Osteocyte (in vitro differentiated cells): ENCODE data around the gene LTF. TPM values are rescaled to one million over a fixed set of nuclear protein-coding genes. Genes with fewer than 3 reads are reported as not detected.

Experiments used
- DNase-seq: peaks from one replicate; pipeline ENCODE4 v3.0.0; 2021; ENCODE audit warnings: mixed read lengths; ENCODE audit not compliant: unreplicated experiment; ENCODE audit errors: extremely low spot score
- H3K27ac Mint-ChIP-seq: one replicate; pipeline ENCODE4 v1.8.0; 2021; ENCODE audit warnings: mild to moderate bottlenecking, mixed read lengths; ENCODE audit not compliant: unreplicated experiment
- H3K27me3 Mint-ChIP-seq: one replicate; pipeline ENCODE4 v1.8.0; 2021; ENCODE audit warnings: mixed read lengths; ENCODE audit not compliant: unreplicated experiment
- H3K36me3 Mint-ChIP-seq: one replicate; pipeline ENCODE4 v1.8.0; 2021; ENCODE audit warnings: mixed read lengths; ENCODE audit not compliant: unreplicated experiment
- H3K4me1 Mint-ChIP-seq: one replicate; pipeline ENCODE4 v1.8.0; 2021; ENCODE audit warnings: mixed read lengths; ENCODE audit not compliant: unreplicated experiment
- H3K4me3 Mint-ChIP-seq: one replicate; pipeline ENCODE4 v1.8.0; 2021; ENCODE audit warnings: mild to moderate bottlenecking, moderate library complexity, mixed read lengths; ENCODE audit not compliant: unreplicated experiment
- H3K9me3 Mint-ChIP-seq: one replicate; pipeline ENCODE4 v1.8.0; 2021; ENCODE audit warnings: mixed read lengths; ENCODE audit not compliant: unreplicated experiment
- CTCF ChIP-seq: fragments of 200-600 bp; sonication (generic); IDR thresholded peaks from 2 replicates; pipeline ENCODE4 v1.5.0; 2021; ENCODE audit warnings: antibody characterized with exemption, mild to moderate bottlenecking, moderate library complexity
- total RNA-seq: library from RNA; stranded (reverse); gene quantifications from 2 replicates; pipeline ENCODE4 v1.2.1, GENCODE V29; 2021

LTF gene
- total RNA-seq, 1 donor from 2014 or later = not detected

DNA sequence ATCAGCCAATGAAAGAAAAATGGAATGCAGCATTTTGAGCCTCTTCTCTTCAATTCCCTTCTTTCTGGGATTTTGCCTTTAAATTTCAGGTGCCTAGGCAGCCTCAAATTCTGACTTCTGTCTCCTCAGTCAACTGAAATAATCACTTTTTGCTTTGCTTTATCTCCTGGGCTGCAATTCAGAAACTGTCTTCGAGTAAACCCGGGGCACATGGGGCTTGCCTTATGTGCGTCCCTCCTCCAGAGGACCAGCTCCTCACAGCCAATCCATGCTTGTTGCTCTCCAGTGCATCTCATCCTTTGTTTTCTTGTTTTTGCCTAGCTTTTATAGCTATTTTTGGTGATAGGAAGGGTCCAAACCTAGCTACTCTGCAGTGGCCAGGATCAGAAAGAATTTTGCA is 41.8 kb upstream of the LTF start:
- peak; percentile 23 for DNase-seq
- Mint-ChIP-seq H3K27ac (no peak overlapping the region), H3K4me1 (peaks cover 4% of the 10 kb centered on the region), H3K36me3 (no peaks in the 10 kb centered on the region), H3K4me3 (no peak overlapping the region), H3K9me3 (no peaks in the 10 kb centered on the region), H3K27me3 (no peaks in the 10 kb centered on the region)
- no peak for TF ChIP-seq CTCF

GRCh38 chr3:46505953-46506352 is 41.2 kb upstream of the LTF start:
- TF ChIP-seq CTCF = no peak
- H3K9me3 Mint-ChIP-seq = no peaks in the 10 kb centered on the region
- DNase-seq = peak; percentile 71
- H3K27me3 Mint-ChIP-seq = no peaks in the 10 kb centered on the region
- no peaks in the 10 kb centered on the region for H3K36me3 Mint-ChIP-seq
- H3K27ac Mint-ChIP-seq = no peak overlapping the region
- H3K4me1 Mint-ChIP-seq = peaks cover 4% of the 10 kb centered on the region
- H3K4me3 Mint-ChIP-seq = no peak overlapping the region

DNA sequence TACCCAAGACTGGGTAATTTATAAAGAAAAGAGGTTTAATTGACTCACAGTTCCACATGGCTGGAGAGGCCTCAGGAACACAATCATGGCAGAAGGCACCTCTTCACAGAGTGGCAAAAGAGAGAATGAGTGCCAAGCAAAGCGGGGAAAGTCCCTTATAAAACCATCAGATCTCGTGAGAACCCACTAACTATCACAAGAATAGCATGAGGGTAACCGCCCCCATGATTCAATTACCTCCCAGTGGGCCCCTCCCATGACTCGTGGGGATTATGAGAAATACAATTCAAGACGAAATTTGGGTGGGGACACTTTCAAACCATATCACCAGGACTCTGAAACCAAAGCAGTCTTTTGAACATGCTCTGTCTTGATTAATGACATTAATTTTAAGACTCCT is 40.1 kb upstream of the LTF start:
- peak; percentile 32 for DNase-seq
- Mint-ChIP-seq H3K36me3 (no peaks in the 10 kb centered on the region), H3K9me3 (no peaks in the 10 kb centered on the region), H3K27me3 (no peaks in the 10 kb centered on the region), H3K4me3 (no peak overlapping the region), H3K4me1 (peaks cover 4% of the 10 kb centered on the region), H3K27ac (no peak overlapping the region)
- no peak for TF ChIP-seq CTCF

DNA sequence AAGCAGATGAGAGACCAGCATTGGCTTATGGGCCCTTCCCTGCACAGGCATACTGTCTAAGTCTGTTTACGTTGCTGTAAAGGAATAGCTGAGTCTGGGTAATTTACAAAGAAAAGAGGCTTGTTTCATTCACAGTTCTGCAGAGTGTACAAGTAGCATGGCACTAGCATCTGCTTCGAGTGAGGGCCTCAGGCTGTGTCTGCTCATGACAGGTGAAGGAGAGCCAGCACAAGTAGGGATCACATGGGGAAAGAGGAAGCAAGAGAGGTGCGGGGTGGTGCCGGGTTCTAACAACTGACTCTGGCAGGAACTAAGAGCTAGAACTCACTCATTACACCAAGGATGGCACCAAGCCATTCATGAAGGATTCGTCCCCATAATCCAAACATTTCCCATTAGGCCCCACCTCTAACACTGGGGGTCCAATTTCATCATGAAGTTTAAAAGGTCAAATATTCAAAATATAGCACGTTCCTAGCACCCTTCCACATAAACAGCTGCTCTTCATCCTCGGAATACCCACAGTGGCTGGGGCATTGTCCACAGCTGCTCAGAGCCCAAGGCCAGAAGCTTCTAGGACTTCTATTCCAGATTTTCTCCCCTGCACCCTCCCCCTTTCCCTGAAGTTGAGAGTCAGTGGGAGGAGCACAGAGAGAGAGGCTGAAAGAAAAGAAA is 38.6 kb upstream of the LTF start:
- no peaks in the 10 kb centered on the region for H3K9me3 Mint-ChIP-seq
- no peaks in the 10 kb centered on the region for H3K27me3 Mint-ChIP-seq
- no peak overlapping the region for H3K4me3 Mint-ChIP-seq
- no peaks in the 10 kb centered on the region for H3K36me3 Mint-ChIP-seq
- H3K4me1 Mint-ChIP-seq = peaks cover 4% of the 10 kb centered on the region
- DNase-seq = peak; percentile 67
- no peak overlapping the region for H3K27ac Mint-ChIP-seq
- no peak for TF ChIP-seq CTCF

- Mint-ChIP-seq H3K4me1 (peaks cover 4% of the 10 kb centered on the region), H3K36me3 (no peaks in the 10 kb centered on the region), H3K27ac (no peak overlapping the region), H3K4me3 (no peak overlapping the region), H3K27me3 (no peaks in the 10 kb centered on the region), H3K9me3 (no peaks in the 10 kb centered on the region)
- no peak for TF ChIP-seq CTCF
- peak; percentile 13 for DNase-seq
Measured at GRCh38 chr3:46501702-46502101, 37.0 kb upstream of the LTF start.
